Calu3 (cell line): ENCODE data around the gene PFKP. TPM values are rescaled to one million over a fixed set of nuclear protein-coding genes. Genes with fewer than 3 reads are reported as not detected.

Experiments used
- BruUV-seq: library from RNA; stranded (reverse); fragments of 400-500 nt; replicated peaks from 2 replicates; lab custom pipeline; 2021; lab: Mats Ljungman, UMichigan
- CTCF ChIA-PET: fragments of 300-600 bp; sonication (Branson Sonifier 250); formaldehyde crosslinking; loops from one replicate; lab custom pipeline; 2022; ENCODE audit warnings: antibody characterized with exemption; lab: Charles Lee
- DNase-seq: peaks from one replicate; pipeline ENCODE4 v3.0.0; 2022
- H3K27ac Mint-ChIP-seq: one replicate; pipeline ENCODE4 v1.8.0; 2022; ENCODE audit warnings: mixed read lengths; ENCODE audit not compliant: unreplicated experiment
- H3K27me3 Mint-ChIP-seq: one replicate; pipeline ENCODE4 v1.8.0; 2022; ENCODE audit warnings: mixed read lengths; ENCODE audit not compliant: unreplicated experiment
- H3K36me3 Mint-ChIP-seq: one replicate; pipeline ENCODE4 v1.8.0; 2022; ENCODE audit warnings: mild to moderate bottlenecking, moderate library complexity, mixed read lengths; ENCODE audit not compliant: insufficient read depth, unreplicated experiment
- H3K4me1 Mint-ChIP-seq: one replicate; pipeline ENCODE4 v1.8.0; 2022; ENCODE audit warnings: mild to moderate bottlenecking, low read depth, mixed read lengths; ENCODE audit not compliant: unreplicated experiment
- H3K4me3 Mint-ChIP-seq: one replicate; pipeline ENCODE4 v1.8.0; 2022; ENCODE audit warnings: mild to moderate bottlenecking, low read depth, moderate library complexity, mixed read lengths; ENCODE audit not compliant: unreplicated experiment
- H3K9me3 Mint-ChIP-seq: one replicate; pipeline ENCODE4 v1.8.0; 2022; ENCODE audit warnings: low read depth, mixed read lengths; ENCODE audit not compliant: unreplicated experiment
- CTCF ChIP-seq: fragments of 200-600 bp; IDR thresholded peaks from one replicate; pipeline ENCODE4 v1.8.0; 2022; ENCODE audit warnings: antibody characterized with exemption; ENCODE audit not compliant: unreplicated experiment
- intact Hi-C: fragments of 100-400 bp; cut with micrococcal nuclease; formaldehyde crosslinking; loops from one replicate; pipeline ENCODE4 v1.10.0; 2022; ENCODE audit not compliant: unreplicated experiment
- total RNA-seq: library from RNA; stranded (reverse); gene quantifications from 2 replicates; pipeline ENCODE4 v1.2.3, GENCODE V29; 2022

Gene PFKP
- total RNA-seq, 1 experiment from 2014 or later, result 272 TPM

- no peak for DNase-seq
- TF ChIP-seq CTCF, result no peak
- no TSS peak for BruUV-seq
- no peaks in the 10 kb centered on the region for H3K9me3 Mint-ChIP-seq
- no peak overlapping the region for H3K4me3 Mint-ChIP-seq
- H3K27me3 Mint-ChIP-seq, result no peaks in the 10 kb centered on the region
- H3K4me1 Mint-ChIP-seq, result peaks cover 68% of the 10 kb centered on the region
- H3K36me3 Mint-ChIP-seq, result peaks cover 67% of the 10 kb centered on the region
- H3K27ac Mint-ChIP-seq, result peak overlapping the region; percentile 48
- intact Hi-C loops, result no loop called here
- CTCF ChIA-PET, result interaction anchor here (0.7 to 1.9 kb wide), 4 partner anchors 14 to 149 kb away, joined by 3 to 9 read pairs (median 4); no protein-coding TSS in a partner anchor
Observed at GRCh38 chr10:3077509-3077908, 10.2 kb downstream of the PFKP start.

- DNase-seq, result peak; percentile 56
- Mint-ChIP-seq H3K27me3 (no peaks in the 10 kb centered on the region), H3K9me3 (no peaks in the 10 kb centered on the region), H3K27ac (peak overlapping the region; percentile 48), H3K4me1 (peaks cover 63% of the 10 kb centered on the region), H3K36me3 (peaks cover 68% of the 10 kb centered on the region), H3K4me3 (no peak overlapping the region)
- no TSS peak for BruUV-seq
- TF ChIP-seq CTCF, result no peak
- intact Hi-C loops, result no loop called here
- CTCF ChIA-PET, result interaction anchor here (0.7 to 1.9 kb wide), 3 partner anchors 17 to 150 kb away, joined by 4 to 9 read pairs (median 4); no protein-coding TSS in a partner anchor
Observed at GRCh38 chr10:3077940-3078630, 10.7 kb downstream of the PFKP start.

- H3K27ac Mint-ChIP-seq, result no peak overlapping the region
- no peak overlapping the region for H3K4me3 Mint-ChIP-seq
- H3K36me3 Mint-ChIP-seq, result peaks cover 53% of the 10 kb centered on the region
- intact Hi-C loops, result no loop called here
- no peaks in the 10 kb centered on the region for H3K27me3 Mint-ChIP-seq
- no peaks in the 10 kb centered on the region for H3K9me3 Mint-ChIP-seq
- BruUV-seq, result no TSS peak
- DNase-seq, result no peak
- no peak for TF ChIP-seq CTCF
- peaks cover 51% of the 10 kb centered on the region for H3K4me1 Mint-ChIP-seq
- CTCF ChIA-PET, result interaction anchor here (1.3 kb wide), 1 partner anchor 14 kb away, joined by 4 read pairs; no protein-coding TSS in a partner anchor
Observed at GRCh38 chr10:3081383-3081981, 14.1 kb downstream of the PFKP start.

GRCh38 chr10:3082290-3082689, 14.9 kb downstream of the PFKP start:
- H3K9me3 Mint-ChIP-seq, result no peaks in the 10 kb centered on the region
- DNase-seq, result no peak
- H3K4me3 Mint-ChIP-seq, result no peak overlapping the region
- no peak overlapping the region for H3K27ac Mint-ChIP-seq
- no peak for TF ChIP-seq CTCF
- H3K27me3 Mint-ChIP-seq, result no peaks in the 10 kb centered on the region
- BruUV-seq, result no TSS peak
- H3K4me1 Mint-ChIP-seq, result peaks cover 49% of the 10 kb centered on the region
- intact Hi-C loops, result no loop called here
- CTCF ChIA-PET, result no interaction called here
- peaks cover 53% of the 10 kb centered on the region for H3K36me3 Mint-ChIP-seq
